Activated CD4-positive, CD25-positive, alpha-beta regulatory T cell treated with anti-CD3 and anti-CD28 coated beads, Interleukin-2, amount 50 U/mL, for 16 hours (primary cell): Measurements from ENCODE around the gene TTYH3.
"Not testable (repeated sequence)": the region's sequence is repeated elsewhere in the genome, so short reads cannot be mapped to it uniquely, and the experiment has no call there.

Experiments
- DNase-seq: peaks from one replicate; pipeline ENCODE4 v3.0.0-alpha.2; 2020; ENCODE audit warnings: low read depth, low spot score

TTYH3 gene

DNA sequence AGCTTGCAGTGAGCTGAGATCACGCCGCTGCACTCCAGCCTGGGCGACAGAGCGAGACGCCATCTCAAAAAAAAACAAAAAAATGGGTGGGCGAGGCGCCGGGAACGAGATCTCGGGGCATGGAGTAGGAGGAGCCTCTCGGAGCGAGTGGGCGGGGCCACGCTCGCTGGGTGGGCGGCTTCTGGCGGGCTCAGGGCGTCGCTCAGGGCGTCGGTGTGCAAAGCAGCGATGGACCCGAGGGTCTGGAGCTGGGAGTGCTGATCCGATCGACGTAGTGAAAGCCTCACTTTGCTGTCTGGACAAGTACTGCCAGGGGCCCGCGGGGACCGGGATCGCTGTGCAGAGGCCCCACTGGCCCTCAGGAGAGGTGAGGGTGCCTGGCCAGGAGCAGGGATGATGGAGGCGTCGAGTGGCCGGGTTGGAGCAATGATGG is 33.6 kb downstream of the TTYH3 start:
- DNase-seq, result no peak

DNA sequence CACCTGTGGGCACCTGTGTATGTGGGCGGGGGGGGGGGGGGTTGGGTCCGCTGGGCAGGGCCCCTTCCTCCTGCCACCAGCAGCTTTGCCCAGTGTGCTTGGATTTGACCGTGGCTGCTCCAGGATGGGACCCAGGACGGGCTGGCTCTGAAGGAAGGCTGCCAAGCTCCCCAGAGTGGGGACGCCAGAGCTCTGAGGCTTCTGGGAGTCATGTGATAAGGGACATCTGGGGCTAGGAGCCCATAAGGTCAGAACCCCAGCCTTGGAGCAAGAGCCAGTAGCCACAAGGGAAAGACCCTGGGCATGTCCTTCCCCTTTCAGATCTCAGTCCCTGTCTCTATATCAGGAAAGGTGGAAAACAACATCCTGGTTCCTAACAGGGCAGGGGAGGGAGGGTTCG is 34.4 kb downstream of the TTYH3 start:
- no peak for DNase-seq

DNA sequence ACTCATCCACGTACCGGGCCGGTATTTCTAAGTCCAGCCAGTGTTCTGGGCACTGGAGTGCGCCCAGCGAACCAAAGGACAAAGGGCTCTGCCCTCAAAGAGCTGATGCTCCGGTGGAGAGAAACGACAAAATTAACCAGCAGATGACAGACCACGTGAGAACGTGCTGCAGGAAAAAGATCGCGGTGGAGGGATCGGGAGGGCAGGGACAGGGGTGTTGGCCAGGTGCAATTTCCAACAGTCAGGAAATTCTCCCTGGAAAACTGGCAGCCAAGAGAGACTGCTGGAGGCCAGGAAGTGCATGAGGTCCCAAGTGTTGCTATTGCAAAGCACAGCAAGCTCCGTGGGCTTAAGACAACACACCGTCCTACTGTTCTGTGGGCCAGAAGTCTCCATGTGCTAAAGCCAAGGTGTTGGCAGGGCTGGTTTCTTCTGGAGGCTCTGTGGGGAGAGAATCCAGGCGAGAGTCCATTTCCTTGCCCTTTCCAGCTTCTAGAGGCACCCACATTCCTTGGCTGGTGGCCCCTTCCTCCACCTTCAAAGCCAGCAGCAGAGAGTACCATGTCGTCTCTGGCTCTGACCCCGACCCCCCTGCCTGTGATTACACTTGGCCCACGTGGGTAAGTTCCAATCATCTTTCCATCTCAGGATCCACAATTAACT is 34.9 kb downstream of the TTYH3 start:
- DNase-seq, result no peak

DNA sequence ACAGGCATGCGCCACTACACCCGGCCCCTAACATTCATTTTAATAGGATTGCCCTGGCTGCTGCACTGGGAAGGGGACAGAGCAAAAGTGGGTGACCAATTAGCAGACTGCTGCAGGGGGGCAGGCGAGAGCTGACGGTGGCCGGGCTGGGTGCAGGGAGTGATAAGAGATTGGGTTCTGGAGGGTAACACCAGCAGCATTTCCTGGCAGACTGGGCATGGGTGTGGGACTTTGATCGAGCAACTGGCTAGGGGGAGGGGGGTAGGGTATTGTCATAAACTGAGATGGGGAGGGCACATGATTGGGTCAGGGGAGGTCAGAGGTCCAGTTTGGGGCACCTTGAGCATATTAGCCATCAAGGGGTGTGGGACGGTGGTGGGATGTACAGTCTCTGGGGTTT is 36.1 kb downstream of the TTYH3 start:
- no peak for DNase-seq

DNA sequence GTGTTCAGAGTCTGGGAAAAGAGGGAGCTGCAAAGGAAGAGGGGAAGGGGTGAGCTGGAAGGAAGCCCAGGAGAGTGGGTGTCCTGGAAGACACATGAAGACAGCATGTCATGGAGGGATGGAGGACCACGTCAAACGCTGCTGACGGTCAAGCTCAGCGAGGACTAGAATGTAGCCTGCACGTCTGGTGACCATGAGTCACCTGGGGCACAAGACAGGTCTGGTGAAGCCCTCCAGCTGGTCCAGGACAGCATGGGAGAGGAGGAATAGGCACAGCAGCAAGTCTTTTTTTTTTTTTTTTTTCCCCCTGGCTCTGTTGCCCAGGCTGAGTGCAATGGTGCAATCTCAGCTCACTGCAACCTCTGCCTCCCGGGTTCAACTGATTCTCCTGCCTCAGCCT is 36.6 kb downstream of the TTYH3 start:
- DNase-seq, result no peak

DNA sequence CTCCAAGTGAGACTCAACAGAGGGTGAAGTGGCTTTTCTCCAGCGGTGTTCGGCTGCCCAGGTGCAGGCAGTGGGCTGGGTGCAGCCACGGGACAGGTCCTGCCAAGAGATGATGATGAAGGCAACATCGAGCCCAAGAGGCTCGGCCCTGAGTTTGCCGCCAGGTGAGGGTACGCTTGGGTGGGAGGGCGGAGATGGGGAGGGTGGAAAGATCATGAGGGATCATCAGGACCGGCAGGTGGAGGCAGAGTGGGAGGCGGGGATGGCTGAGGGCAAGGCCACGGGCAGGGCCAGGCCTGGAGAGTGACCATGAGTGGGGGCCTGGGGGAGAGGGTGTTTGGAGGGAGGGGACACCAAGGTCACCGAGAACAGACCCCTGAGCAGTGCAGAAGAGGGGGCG is 38.4 kb downstream of the TTYH3 start:
- no peak for DNase-seq

DNA sequence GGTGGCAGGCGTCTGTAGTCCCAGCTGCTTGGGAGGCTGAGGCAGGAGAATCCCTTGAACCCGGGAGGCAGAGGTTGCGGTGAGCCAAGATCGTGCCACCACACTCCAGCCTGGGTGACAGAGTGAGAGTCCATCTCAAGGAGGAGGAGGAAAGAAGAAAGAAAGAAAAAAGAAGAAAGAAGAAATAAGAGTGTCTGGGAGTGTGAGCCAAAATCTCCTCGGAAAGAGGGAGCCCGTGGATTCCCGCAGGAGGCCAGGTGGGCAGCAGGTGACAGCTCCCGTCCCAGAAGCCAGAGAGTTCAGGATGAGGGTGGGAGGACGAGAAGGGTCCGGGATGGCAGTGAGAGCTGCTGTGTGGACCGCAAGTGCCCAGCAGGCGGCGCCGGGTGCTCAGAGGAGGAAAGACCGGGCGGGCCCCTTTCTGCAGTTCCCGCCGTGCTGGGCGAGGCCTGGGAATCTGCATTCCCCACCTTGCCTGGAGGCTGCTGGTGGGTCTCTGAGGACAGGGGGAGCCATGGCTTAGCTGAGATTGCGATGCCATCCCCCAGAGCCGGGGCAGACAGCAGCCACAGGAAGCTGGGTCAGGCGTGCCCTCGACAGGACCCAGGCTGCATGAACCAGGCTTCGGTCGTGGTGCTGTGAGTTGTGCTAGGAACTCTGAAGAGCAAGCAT is 39.1 kb downstream of the TTYH3 start:
- DNase-seq, result peak; percentile 38

DNA sequence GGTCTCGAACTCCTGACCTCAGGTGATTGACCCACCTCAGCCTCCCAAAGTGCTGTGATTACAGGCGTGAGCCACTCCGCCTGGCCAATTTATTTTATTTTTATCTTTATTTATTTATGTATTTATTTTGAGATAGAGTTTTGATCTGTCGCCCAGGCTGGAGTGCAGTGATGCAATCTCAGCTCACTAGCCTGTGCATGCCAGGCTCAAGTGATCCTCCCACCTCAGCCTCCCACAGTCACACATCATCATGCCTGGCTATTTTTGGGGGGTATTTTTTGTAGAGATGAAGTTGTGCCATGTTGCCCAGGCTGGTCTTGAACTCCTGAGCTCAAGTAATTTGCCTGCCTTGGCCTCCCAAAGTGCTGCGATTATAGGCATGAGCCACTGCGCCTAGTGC is 41.4 kb downstream of the TTYH3 start:
- not testable (repeated sequence) for DNase-seq

DNA sequence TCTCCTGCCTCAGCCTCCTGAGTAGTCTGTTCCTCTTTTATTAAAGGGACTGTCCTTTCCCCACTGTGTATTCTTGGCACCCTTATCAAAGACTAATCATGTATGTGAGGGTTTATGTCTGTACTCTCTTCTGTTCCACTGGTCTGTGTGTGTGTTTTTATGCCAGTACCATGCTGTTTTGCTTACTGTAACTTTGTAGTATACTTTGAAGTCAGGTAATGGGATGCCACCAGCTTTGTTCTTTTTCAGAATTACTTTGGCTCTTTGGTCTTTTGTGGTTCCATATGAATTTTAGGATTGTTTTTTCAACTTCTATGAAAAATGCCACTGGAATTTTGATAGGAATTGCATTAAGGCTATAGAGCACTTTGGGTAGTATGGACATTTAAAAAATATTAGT is 42.1 kb downstream of the TTYH3 start:
- no peak for DNase-seq

DNA sequence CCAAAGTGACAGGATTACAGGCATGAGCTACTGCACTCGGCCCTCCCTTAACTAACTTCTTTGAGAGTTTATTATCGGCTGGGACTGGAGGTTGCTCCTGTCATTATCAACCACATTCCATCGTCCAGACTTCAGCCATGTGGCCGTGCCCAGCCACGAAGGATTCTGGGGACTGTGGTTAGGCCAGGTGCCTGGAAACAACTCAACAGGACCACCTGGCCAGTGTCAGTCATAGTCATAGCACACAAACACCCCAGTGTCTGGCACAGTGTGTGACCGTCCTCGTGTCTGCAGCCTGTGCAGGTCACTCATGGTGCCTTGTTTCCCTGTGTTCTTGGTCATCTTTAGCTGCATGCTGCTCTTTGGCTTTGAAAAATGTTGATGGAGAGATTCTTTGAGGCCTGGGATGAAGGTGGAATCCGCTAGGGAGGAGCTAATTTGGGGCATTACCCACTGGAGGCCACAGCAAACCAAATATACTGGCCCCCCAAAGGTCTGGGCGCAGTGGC is 43.5 kb downstream of the TTYH3 start:
- DNase-seq, result no peak

DNA sequence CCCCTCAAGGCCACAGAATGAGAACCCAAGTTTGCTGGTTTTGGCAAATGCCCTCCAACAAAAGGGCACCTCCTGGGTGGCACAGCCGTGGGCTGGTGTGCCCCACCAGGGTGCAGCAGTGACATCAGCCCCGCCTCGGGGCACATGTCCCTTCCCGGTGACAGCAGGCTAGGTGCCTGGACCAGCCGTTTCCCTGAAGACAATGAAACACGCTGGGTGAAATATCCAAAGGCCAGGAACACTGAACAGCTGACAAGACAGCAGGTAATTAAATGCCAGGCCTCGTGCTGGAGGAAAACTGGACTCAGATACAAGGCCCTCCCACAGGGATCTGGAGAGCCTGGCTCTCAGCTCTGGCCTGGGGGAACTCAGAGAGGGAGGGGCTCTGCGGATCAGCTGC is 44.8 kb downstream of the TTYH3 start:
- not testable (repeated sequence) for DNase-seq

DNA sequence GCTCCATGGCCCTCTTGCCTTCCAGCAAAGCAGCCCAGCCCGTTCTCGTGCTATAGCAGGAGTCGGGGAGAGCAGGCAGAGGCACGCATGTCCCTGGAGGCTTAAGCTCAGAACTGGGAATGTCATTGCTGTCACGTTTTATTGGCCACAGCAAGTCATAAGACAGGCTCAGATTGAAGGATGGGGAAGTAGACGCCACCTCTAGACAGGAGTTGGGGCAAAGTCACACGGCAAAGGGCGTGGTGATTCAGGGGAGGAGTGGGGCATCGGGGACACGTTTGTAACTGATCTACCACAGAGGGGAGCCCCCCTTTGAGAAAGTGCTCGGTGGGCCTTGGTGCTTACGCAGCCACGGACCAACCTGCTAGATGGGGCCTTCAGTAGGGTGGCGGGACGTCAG is 46.7 kb downstream of the TTYH3 start:
- DNase-seq, result not testable (repeated sequence)

DNA sequence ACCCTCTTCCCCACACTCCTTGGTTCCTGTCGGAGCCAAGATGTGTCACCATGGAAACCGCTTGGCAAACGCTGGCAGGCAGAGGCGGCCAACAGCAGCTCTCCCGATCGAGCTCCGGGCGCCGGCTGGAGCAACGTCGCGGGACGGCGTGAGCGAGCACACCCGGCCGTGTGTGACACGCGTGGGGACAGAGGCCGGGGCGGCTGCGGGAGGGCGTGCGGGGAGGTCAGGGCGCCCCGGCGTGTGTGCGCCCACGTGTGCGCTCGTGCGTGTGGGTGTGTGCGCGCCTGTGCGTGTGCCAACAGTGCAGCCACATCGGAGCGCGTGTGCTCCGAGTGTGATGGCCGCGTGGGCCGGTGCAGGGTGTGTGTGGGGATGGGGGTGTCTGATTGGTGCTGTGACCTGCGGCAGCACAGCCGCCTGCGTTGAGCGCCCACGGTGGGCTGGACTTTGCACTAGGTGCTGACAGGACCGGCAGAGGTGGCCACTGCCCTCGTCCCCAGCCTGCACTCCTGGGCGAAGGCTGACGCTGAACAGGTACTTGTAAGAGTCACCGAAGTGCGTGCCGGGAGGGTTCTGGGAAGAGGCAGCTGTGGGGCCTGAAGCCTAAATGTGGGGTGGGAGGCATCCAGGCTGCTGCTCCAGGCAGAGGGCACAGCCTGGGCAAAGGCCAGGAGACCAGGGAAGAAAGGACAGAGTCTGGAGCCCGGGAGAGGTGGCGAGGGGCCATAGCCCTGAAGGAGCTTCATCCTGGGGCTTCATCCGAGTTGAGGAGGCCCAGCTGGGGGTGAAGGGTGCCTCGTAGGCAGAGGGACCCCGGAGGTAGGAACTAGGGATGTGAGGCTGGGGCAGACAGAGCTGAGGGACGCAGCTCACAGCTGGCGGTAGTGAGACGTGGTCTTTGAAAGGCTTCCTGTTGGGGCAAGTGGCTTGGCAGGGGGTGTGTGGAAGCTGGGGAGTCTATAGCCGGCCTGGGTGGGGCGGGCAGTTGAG is 47.6 kb downstream of the TTYH3 start:
- DNase-seq, result not testable (repeated sequence)

DNA sequence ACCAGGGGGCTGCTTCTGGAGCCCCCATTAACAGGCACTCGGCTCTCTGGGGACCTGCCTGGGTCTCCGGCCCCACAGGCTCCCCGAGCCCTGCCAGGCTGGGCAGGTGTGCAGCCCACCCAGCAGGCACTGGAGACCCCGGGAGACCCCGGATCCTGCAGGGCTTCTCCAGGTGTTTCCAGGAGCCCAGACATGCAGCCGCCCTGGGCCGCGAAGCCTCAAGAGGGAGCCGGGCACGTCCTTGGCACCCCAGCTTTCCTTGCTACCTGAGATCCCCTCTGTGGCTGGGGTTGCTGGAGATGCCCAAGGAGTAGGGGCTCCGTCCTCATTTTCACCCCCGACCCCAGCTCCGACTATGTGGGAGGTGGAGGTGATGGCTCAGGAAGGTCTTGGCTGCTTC is 48.5 kb downstream of the TTYH3 start:
- DNase-seq, result no peak

DNA sequence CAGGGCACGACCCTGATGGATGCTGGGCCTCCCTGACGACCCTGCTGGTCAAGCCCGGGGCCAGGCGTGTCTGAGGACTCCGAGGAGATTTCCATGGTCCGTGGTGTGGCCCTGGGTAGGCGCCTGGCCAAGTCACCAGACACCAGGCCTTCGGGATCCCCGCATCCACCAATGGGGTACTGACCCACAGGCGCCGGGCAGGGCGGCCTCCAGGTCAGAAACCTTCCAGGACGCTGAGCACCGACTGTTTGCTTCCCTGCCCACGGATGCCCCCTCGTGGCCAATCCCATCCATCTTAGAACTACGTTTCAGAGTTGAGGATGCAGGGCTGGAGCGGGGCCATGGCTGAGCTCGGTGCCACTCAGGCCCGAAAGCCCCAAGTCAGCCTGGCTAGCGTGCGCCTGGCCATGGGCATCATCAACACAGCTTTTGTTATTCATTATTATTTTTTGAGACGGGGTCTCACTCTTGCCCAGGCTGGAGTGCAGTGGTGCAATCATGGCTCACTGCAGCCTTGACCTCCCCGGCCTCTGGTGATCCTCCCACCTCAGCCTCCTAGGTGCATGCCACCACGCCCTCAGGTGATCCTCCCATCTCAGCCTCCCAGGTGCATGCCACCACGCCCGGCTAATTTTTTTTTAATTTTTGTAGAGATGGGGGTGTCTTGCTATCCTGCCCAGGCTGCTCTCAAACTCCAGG is 49.2 kb downstream of the TTYH3 start:
- DNase-seq, result peak; percentile 16

DNA sequence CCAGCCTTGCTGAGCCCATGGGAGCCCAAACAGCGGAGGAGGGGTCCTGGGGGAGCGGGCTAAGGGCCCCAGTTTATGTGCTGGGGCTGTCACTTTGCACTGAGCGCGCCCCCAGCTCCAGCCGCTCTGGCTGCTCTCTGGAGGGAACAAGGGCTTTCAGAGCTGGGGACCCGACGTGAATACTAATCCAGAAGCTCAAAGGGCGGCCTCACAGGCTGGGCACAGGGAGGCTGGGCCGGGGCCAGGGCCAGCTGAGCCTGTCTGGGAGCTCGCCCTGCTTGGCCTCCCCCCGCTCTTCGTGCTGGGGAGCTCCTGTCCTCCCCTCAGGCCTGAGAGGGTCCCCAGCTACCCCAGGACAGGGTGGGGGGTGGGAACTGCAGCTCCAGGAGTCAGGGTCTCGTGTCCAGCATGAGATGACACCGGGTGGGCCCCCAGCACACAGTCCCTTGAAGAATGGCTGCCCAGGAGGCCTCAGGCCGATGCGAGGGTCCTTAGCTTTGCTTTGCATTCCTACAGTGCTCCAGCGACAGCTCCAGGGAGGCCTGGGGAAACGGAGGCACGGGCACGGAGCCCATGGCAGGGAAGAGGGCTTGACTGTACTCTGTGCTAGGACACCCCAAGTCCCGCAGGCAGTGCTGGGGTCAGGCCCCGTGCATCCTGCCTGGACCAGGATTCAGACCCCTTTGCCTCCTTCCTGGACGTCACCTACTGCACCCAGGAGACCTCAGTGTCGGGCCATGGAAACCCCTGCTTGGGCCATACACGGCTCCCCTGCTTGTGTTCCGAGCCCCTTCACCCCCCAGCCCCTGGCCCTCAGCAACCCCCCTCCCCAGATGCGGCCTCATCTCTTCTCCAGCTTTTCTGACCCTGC is 50.4 kb downstream of the TTYH3 start:
- no peak for DNase-seq

DNA sequence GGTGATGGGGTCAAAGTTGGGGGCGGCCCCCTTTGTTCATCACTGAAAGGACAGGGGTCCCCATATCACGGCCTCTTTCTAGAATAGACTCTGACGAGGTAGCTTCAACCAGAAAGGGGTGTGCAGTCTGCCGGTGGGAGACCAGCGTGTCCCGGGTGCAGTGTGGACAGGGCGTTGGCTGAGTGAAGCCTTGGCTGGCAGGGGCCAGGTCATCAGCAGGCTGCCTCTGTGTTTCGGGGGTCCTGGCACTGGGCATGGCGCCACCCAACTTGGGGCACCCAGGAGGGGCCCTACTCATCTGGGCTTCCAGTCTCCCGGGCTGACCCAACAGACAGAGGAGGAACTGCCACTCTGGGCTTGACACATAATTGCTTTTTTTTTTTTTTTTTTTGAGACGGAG is 52.7 kb downstream of the TTYH3 start:
- DNase-seq, result no peak

DNA sequence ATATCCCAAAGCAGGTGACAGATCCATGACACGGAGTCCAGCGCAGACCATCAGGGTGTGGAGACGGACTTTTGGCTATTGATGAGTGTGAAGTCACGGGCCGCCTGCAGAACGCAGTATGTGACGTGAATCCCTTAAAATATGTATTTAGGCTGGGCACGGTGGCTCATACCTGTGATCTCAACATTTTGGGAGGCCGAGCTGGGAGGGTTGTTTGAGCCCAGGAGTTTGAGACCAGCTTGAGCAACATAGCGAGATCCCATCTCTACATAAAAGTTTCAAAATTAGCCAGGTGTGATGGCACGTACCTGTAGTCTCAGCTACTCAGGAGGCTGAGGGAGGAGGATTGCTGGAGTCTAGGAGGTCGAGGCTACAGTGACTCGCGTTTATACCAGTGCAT is 54.3 kb downstream of the TTYH3 start:
- no peak for DNase-seq

DNA sequence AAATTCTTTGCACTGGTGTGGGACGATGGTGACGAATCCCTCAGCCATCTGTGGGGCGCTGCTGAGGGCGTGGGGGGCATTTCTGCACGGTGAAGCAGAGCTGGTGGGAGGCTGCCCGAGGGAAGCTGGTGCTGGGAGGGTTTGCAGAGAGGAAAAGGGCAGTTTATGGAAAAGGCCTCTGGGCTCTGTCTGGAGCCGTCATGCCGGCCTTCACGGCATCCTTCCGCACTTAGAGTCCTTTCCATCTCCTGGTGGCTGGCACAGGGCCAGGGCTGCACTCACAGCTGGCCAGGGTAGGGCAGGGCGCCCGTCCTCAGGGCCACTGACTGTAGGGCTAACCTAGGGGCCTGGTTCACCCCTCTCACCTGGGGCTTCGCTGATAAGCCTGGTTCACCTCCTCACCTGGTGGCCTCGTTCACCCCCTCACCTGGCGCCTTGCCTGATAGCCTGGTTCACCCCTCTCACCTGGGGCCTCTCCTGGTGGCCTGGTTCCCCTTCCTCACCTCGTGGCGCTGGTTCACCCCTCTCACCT is 55.6 kb downstream of the TTYH3 start:
- no peak for DNase-seq

DNA sequence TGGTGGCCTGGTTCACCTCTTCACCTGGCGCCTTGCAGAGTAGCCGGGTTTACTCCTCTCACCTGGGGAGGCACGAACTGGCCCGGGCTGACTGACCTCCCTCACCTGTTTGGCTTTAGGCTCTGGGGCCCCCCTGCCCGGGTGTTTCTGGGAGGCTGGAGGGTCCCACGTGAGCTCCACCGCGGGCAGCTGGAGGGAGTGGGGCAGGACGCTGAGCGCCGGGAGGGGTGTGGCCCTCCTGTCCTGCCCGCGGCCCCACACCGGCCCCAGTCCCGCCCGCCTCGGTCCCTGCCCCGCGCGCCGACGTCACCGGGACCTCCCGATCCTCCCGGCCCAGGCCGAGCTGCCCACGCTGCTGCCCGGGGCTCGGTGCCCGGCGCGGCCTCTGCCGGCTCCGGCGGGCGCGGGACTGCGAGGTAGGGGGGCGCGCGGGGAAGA is 56.1 kb downstream of the TTYH3 start, which contains the start of gene AMZ1:
Gene AMZ1, plus strand, starts transcription at position 322 of the 438 bp plus-strand sequence. CDS start 12,250 bp downstream, outside the sequence.
- no peak for DNase-seq
